D341Med (cell line): ENCODE measurements around the gene COL26A1.
A peak's percentile ranks its signal among the peaks of the same experiment; 100 is the strongest.

Source experiments
- DNase-seq: peaks from one replicate; pipeline ENCODE4 v3.0.0; 2012; ENCODE audit warnings: low spot score

Gene COL26A1

GRCh38 chr7:101373812-101374614 lies 11.3 kb downstream of the COL26A1 start:
- DNase-seq: no peak

- no peak for DNase-seq
Observed at GRCh38 chr7:101374990-101375389, 12.3 kb downstream of the COL26A1 start.

DNA sequence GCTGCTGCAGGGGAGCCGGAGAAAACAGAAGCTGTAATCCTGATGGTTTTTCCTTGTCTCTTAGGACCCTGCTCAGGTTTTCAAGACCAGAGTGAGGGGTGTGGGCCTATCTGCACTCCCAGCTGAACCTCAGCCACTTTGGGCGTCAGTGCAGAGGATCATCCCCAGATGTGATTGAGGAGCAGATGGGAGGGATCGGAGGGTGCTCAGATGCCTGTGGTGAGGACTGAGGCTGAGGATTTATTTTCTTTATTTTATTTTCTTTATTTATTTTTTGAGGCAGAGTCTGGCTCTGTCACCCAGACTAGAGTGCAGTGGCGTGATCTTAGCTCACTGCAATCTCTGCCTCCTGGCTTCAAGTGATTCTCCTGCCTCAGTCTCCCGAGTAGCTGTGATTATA lies 13.9 kb downstream of the COL26A1 start:
- DNase-seq: no peak

- DNase-seq: no peak
Observed at GRCh38 chr7:101377189-101377736, 14.6 kb downstream of the COL26A1 start.

GRCh38 chr7:101378751-101379174 lies 16.1 kb downstream of the COL26A1 start:
- DNase-seq: peak; percentile 80

DNA sequence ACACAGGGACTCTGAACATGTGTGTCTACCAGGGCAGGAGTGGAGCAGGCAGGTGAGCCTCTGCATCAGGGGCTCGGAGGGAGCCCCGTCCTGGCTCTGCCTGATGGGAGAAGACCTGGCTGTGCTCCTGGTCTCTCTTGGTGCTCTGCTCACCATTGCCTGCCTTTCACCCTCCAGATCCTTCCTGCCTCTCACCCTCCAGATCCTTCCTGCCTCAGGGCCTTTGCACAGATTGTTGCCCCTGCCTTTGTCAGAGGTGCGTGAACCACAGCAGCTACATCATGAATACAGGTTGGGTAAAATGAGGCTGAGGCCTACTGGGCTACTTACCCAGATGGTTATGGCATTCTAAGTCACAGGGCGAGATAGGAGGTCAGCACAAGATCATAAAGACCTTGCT lies 16.6 kb downstream of the COL26A1 start:
- DNase-seq: no peak

- DNase-seq: no peak
Observed at GRCh38 chr7:101381549-101382111, 19.0 kb downstream of the COL26A1 start.

- no peak for DNase-seq
Observed at GRCh38 chr7:101382937-101383336, 20.3 kb downstream of the COL26A1 start.

GRCh38 chr7:101386177-101386557 lies 23.5 kb downstream of the COL26A1 start:
- DNase-seq: no peak

GRCh38 chr7:101386558-101387231 lies 24.0 kb downstream of the COL26A1 start:
- DNase-seq: peak; percentile 76

GRCh38 chr7:101390901-101391301 lies 28.2 kb downstream of the COL26A1 start:
- no peak for DNase-seq

DNA sequence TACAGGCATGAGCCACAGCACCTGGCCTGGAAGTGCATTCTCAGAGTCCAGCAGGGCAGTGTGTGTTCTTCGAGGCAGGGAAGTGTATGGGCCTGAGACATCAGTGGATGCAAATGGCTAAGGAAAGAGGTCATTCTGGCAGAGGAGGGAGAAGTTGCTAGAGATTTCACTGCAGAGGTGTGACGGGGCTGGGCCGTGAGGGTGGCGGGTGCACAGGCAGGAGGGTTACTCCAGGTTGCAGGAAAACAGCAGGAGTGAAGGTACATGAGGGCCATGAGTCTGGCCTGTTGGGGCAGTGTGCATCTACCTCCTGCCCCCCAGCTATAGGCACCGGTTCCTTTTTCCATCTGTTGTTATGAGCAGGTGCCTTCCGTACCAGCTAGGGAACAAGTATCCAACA lies 29.3 kb downstream of the COL26A1 start:
- no peak for DNase-seq

DNA sequence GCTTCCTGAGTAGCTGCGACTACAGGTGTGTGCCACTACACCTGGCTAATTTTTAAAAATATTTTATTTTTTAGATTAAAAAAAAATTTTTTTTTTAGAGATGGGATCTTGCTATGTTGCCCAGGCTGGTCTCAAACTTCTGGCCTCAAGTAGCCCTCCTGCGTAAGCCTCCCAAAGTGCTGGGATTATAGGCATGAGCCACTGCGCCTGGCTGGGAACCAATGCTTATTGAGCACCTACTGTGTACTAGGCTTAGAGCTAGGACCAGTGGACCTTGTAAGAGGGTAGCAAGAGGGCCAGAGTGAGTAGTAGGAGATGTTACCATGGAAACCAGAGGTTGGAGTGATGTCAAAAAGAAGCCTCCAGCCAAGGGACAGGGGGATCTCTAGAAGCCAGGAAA lies 31.2 kb downstream of the COL26A1 start:
- no peak for DNase-seq

DNA sequence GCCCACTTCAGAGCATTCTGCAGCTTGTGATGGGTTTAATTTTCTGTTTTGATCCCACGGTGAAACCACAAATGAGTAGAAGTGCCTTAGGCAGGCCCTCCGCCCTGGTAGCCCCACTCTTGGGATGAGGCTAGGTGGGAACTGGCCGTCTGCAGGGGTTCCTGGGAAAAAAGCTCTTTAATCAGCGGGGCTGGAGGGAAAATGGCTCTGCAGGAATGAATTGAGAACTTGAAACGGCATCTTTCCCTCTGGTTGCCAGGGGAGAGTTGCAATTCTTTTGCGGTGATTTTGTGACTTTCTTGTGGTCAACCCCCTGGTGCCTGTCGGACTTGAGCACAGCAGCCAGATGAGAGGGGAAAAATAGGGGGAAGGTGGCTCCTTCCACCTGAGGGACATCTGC lies 32.7 kb downstream of the COL26A1 start:
- DNase-seq: no peak

- DNase-seq: no peak
Observed at GRCh38 chr7:101397243-101397642, 34.6 kb downstream of the COL26A1 start.

- no peak for DNase-seq
Observed at GRCh38 chr7:101397770-101398324, 35.2 kb downstream of the COL26A1 start.

DNA sequence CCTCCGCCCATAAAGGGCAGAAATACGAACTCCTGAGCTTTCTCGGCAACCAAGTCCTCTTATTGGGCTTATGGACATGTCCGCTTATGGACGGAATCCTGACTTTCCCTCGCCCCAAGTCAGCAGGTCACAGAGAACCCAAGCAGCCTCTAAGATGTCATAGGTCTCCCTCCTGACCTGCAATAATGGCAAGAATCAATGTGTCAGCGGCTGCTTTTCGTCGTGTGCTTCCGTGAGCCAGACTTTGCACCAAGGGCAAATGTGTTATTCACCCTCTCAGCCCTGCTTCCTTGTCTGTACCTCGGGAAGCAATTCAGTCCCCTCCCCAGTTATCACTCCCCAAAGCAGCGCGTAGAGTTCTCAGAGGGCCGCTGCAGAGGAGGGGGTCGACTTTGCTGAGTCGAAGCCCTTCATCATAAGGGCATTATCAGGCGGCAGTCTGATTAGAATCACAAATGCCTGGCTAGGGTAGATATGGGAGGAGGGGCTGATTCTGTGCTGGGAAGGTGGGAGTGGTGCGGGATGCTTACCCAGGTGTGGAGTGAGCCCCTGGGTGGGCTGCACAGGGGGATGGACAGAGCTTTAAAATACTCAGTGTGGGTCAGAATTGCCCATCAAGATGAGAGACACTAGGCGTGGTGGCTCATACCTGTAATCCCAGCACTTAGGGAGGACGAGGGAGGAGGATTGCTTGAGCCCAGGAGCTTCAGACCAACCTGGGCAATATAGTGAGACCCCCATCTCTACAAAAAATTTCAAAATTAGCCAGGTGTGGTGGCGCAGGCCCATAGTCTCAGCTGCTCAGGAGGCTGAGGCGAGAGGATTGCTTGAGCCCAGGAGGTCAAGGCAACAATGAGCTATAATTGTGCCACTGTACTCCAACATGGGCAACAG lies 36.0 kb downstream of the COL26A1 start:
- DNase-seq: no peak

DNA sequence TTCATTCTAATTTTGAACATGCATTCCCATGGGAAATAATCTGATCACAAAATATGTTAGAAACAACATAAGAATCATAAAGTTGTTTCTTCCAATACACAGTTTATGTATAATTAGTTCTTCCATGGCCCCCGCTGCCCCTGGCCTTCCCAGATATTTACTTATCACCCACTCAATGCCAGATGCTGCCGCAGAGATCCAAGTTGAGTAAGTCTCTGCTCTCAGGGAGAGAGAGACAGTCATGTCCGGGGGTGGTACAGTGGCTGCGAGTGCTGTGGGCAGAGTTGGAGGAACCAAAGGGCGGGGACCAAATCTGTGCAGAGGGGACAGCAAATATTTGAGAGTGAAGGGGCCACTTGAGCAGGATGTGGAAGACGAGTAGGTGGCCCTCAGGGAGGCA lies 37.1 kb downstream of the COL26A1 start:
- no peak for DNase-seq

- DNase-seq: no peak
Observed at GRCh38 chr7:101400751-101401150, 38.1 kb downstream of the COL26A1 start.

DNA sequence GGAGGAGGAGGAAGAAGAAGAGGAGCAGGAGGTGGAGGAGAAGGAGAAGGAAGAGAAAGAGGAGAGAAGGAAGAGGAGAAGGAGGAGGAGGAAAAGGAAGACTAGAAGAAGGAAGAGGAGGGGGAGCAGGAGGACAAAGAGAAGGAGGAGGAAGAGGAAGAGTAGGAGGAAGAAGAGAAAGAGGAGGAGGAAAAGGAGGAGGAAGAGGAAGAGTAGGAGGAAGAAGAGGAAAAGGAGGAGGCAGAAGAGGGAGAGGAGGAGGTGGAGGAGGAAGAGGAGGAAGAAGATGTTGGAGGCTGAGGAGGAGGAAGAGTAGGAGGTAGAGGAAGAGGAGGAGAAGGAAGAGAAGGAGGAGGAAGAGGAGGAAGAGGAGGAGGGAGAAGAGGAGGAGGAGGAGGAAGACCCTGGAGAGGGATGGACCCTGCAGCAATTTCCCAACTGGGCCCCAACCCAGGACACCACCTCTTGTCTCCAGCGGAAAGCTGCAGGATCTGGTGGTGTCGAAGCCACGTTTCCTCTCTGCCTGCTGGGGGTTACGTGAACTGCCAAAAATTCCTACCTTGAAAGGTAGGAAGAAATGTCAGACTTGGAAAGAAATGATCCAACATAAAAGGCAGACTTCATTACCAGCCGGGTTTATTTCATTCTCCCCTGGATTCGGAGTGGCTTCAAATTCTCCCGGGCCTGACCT lies 38.9 kb downstream of the COL26A1 start:
- DNase-seq: no peak
